Measurements from ENCODE around the gene OGFOD1. TPM values are rescaled to one million over a fixed set of nuclear protein-coding genes. Genes with fewer than 3 reads are reported as not detected.

Gene OGFOD1
- total and polyA plus RNA-seq, 2 of the 13 experiments (the other 11 are each of a cell fraction or from before 2014, with no cell fraction given) = 35.2 to 81.3 TPM

- no peak for TF ChIP-seq MTF1 (CRISPR knock-in tag; IDR thresholded peaks at IDR 0.05)
- TF ChIP-seq POGZ (CRISPR knock-in tag; IDR thresholded peaks at IDR 0.05) = no peak
- no peak for TF ChIP-seq XRCC5 (optimal IDR thresholded peaks at IDR 0.05; ENCODE audit: low read length)
- TF ChIP-seq, protein P1, sequence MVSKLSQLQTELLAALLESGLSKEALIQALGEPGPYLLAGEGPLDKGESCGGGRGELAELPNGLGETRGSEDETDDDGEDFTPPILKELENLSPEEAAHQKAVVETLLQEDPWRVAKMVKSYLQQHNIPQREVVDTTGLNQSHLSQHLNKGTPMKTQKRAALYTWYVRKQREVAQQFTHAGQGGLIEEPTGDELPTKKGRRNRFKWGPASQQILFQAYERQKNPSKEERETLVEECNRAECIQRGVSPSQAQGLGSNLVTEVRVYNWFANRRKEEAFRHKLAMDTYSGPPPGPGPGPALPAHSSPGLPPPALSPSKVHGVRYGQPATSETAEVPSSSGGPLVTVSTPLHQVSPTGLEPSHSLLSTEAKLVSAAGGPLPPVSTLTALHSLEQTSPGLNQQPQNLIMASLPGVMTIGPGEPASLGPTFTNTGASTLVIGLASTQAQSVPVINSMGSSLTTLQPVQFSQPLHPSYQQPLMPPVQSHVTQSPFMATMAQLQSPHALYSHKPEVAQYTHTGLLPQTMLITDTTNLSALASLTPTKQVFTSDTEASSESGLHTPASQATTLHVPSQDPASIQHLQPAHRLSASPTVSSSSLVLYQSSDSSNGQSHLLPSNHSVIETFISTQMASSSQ (IDR thresholded peaks at IDR 0.05; ENCODE audit: low read depth) = no peak
- TF ChIP-seq, protein P1 (CRISPR knock-in tag; IDR thresholded peaks at IDR 0.05; ENCODE audit: borderline replicate concordance) = no peak
- no peak for TF ChIP-seq AHR (CRISPR knock-in tag; IDR thresholded peaks at IDR 0.05)
- no peak for TF ChIP-seq MATR3 (CRISPR knock-in tag; IDR thresholded peaks at IDR 0.05)
- TF ChIP-seq NBN (conservative IDR thresholded peaks at IDR 0.05) = no peak
- no peak for TF ChIP-seq PCBP2 (optimal IDR thresholded peaks at IDR 0.05; ENCODE audit: low read depth, low read length, poor library complexity, severe bottlenecking)
- no peak for TF ChIP-seq STAT5B (CRISPR knock-in tag; IDR thresholded peaks at IDR 0.05)
- TF ChIP-seq ZFY (CRISPR knock-in tag; IDR thresholded peaks at IDR 0.05) = peak; percentile 29; the same call in 1 of the 2 replicates
- no peak for TF ChIP-seq ZNF780A (CRISPR knock-in tag; IDR thresholded peaks at IDR 0.05)
- TF ChIP-seq CREB3 (CRISPR knock-in tag; IDR thresholded peaks at IDR 0.05) = no peak
- TF ChIP-seq, protein P2, sequence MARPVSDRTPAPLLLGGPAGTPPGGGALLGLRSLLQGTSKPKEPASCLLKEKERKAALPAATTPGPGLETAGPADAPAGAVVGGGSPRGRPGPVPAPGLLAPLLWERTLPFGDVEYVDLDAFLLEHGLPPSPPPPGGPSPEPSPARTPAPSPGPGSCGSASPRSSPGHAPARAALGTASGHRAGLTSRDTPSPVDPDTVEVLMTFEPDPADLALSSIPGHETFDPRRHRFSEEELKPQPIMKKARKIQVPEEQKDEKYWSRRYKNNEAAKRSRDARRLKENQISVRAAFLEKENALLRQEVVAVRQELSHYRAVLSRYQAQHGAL (CRISPR knock-in tag; IDR thresholded peaks at IDR 0.05; ENCODE audit: not compliant biosample characterization) = no peak
- no peak for TF ChIP-seq NCOA2 (CRISPR knock-in tag; IDR thresholded peaks at IDR 0.05)
- TF ChIP-seq MEF2D (CRISPR knock-in tag; IDR thresholded peaks at IDR 0.05) = no peak
- no peak for TF ChIP-seq BCL3 (CRISPR knock-in tag; IDR thresholded peaks at IDR 0.05)
- no peak for TF ChIP-seq SMAD1 (CRISPR knock-in tag; IDR thresholded peaks at IDR 0.05; ENCODE audit: borderline replicate concordance, low read depth)
- no peak for TF ChIP-seq ZBTB46 (CRISPR knock-in tag; IDR thresholded peaks at IDR 0.05; ENCODE audit: borderline replicate concordance)
- no peak for TF ChIP-seq SMARCC2 (IDR thresholded peaks at IDR 0.05)
- no peak for TF ChIP-seq ZNF260 (CRISPR knock-in tag; IDR thresholded peaks at IDR 0.05; ENCODE audit: borderline replicate concordance, low read depth)
- no peak for TF ChIP-seq ISX (CRISPR knock-in tag; conservative IDR thresholded peaks at IDR 0.05)
- peak; percentile 34; the same call in 1 of the 2 replicates for TF ChIP-seq RARA (CRISPR knock-in tag; IDR thresholded peaks at IDR 0.05)
Measured at GRCh38 chr16:56408379-56409098, 42.8 kb upstream of the OGFOD1 start (continued).

Measured in HepG2 (cell line).